Endometrial microvascular endothelial cells (primary cell): ENCODE data around the gene CANT1. TPM values are rescaled to one million over a fixed set of nuclear protein-coding genes. Genes with fewer than 3 reads are reported as not detected.
"Not testable (repeated sequence)": the region's sequence is repeated elsewhere in the genome, so short reads cannot be mapped to it uniquely, and the experiment has no call there.

Source experiments
- in situ Hi-C: cut with HindIII; loops from 2 replicates; pipeline ENCODE4 v1.10.0; 2017; ENCODE audit warnings: low sequenced_read_pairs, low pct_unique_long_range_greater_than_20kb; ENCODE audit errors: inconsistent ontology term
- total RNA-seq: library from RNA; depleted of rRNA; stranded (reverse); fragments of >200 nt; gene quantifications from one replicate; pipeline ENCODE4 v1.2.3, GENCODE V29; 2015; ENCODE audit errors: inconsistent ontology term

CANT1 gene
- total RNA-seq, 1 donor from 2014 or later = 89.3 TPM

DNA sequence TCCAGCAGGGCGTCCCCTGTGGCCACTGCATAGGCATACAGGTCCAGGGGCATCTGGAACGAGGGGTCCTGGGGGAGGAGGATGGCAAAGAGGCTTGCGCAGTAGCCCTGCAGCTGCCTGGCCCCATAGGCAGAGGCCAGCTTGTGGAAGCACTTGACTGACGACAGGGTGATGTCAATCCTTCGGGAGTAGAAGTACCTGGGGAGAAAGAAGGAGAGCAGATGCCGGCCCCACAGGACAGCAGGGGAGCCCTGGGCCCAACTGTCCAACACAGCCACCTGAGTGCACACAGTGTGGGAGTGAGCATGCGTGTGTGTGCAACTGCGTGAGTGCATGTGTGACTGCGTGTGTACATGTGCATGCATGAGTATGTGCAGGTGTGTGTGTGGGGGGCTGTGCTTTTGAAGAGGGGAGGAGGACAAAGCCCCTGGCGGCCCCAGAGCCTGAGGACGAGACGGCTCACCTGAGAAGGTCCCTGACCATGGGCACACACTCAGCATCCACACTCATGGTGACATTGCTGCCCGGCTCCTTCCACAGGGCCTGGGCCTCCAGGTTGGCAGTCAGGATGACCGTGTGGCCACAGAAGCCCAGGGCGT lies 37.0 kb downstream of the CANT1 start:
- in situ Hi-C loops = no loop called here

DNA sequence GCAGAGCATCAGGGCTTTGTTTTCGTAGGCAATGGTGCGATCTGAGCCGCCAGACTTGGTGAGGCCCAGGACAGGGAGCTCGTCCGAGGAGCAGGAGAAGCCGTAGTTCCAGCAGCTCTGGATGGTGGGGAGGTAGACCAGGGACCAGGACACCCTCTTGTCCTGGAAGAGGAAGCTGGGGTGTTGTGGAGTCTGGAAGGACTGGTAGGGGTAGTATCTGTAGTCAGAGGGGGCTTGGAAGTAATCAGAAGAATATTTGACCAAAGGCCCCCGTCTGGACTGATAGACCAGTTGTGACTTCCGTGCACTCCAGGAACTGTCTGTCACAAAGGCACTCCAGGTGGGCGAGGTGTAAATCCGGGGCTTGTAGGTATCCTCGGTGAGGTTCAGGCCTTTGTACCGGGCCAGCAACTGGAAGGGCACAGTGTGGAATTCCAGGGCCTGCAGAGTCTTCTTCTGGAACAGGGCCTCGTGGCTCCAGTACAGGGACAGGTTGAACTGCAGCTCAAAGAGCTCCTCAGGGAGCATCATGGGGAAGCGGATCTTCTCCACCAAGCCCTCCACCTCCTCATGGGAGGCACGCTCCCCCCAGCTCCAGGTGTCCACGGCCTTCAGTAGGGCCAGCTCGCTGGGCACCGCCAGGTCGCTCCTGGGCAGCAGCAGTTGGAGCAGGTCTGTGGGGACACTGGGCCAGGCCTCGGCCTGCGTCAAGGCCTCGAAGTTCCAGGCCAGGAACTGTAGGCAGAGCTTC lies 37.6 kb downstream of the CANT1 start:
- in situ Hi-C loops = no loop called here

DNA sequence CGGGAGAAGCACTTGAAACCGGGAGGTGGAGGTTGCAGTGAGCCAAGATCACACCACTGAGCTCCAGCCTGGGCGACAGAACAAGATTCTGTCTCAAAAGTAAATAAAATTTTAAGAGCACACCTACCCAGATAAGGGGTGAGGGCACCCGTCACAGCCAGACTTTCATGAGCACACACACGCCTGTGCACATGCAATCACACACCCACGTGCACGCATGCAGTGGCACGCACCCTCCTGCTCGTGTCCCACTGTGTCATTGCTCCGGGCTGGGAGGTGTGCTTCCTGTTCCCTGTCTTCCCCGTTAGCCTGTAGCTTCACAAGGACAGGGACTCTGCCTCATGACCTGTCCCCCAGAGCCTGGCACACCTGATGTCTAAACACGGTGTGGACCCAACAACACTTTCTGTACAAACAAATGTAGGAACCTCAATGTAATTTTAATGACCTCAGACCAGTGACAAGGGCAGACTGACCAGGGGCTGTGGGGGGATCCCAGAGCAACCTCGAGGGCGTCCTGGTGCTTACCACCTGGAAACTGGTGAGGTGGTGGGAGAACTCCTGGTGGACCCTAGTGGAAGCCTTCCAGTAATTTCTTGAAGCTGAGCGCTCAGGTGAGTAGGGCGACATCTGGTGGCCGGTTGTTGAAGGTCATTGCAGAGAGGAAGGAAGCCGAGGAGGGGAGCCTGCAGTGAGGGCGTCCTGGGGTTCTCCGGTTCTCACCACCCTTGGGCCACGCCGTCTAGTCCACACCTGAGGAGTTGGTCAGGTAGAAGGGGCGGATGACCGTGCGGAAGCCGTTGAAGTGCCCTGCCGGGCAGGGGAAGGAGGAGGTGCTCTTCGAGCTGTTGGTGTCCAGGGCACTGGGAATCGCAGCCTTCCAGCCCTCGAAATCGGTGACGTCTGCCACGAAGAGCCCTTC lies 38.5 kb downstream of the CANT1 start:
- in situ Hi-C loops = no loop called here

DNA sequence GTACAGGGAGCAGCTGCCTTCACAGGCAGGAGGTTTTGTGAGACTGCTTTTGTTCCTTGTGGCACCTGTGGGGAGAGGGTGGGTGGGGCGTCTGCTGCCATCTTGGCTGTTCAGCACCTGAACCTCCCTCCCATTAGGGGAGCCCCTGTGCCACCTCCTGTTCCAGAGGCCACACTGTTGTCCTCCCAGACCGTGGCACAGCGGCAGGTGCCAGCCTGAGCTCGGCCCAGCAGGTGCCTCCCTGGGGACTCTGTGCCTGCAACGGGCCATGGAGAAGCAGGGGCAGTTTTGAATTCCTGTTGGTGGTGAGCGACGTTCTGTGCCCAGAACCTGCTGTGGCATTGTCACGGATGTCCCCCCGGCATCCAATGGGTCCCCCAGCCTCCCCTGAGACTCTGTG lies 39.7 kb downstream of the CANT1 start:
- in situ Hi-C loops = no loop called here

DNA sequence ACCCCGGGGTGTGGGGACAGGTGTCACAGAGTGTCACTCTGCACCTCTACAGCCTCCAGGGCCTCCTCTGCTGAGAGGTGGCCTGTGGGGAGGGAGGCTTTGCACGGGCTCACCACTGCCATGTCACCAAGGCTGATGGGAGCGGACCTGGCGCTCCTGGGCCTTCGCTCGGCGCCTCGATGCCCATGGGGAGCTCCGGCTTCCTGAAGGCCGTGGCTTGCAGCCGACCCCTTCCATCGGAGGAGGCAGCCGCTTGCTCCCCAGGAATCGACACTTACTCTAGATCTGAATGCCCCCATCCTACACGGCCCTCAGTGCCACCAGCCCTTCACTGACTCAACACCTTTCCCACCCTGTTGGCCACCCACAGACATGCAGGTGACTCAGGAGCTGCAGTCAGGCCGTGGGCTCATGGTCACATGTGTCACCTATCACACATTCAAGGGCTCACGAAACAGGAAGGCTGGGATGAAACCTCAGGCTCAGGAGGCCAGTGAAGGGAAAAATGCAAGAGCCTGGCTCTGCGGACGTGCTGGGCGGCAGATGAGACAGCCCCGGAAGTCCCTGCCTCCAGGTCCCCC lies 41.7 kb downstream of the CANT1 start:
- in situ Hi-C loops = no loop called here

DNA sequence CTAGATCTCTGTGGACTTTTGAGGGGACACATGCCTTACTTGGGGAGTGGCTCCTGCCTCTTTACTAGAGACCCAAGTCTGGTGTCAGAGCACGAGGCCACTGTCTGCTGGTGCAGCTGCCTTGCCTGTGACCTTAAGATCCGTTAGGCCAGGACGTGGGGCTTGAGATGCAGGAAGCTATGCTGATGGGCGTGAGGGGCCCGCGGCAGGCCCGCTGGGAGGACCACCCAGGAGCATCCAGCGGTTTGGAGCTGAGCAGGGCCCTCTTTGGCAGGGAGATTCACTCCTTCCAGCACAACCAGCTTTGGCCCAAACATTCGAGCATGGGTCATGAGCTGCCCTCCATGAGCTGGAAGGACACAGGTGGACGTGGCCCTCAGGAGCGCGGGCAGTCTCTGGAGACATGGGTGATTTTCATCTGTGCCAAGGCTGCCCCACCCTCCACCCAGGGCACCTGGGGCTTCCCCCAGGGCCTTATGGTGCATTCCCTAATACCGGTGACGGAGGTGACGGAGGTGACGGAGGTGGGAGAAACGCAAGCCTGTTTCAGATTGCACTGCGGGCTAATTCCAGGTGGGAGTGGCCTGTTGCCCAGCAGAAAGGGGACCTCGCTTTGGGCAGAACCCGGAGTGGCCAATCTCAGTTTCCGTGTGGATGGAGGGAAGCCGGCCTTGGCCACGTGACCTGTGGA lies 42.5 kb downstream of the CANT1 start:
- in situ Hi-C loops = no loop called here

DNA sequence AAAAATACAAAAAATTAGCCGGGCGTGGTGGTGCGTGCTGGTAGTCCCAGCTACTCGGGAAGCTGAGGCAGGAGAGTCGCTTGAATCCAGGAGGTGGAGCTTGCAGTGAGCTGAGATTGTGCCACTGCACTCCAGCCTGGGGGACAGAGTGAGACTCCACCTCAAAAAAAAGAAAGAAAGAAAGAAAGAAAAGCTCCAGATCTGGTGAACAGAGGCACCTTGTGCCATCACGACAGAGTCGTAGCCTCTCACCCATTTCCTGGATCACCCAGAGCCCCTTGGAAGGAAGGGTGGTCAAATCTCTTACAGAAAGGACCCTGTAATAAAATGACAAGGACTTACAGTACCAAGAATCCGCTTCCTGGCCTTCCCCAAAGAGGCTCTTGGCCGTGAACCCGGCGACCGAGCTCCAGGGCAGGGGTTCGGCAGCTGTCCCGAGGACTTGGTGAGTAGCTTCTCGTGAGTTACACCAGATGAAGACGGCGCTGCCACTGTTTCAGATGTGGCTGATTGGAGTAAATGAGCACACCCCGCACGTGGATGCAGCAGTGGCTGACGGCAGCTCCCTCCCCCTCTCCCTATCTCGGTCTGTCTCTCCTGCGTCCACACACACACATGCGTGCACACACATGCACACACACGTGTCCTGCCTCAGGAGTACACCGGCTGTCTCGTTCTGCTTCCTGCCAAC lies 43.3 kb downstream of the CANT1 start:
- in situ Hi-C loops = no loop called here

DNA sequence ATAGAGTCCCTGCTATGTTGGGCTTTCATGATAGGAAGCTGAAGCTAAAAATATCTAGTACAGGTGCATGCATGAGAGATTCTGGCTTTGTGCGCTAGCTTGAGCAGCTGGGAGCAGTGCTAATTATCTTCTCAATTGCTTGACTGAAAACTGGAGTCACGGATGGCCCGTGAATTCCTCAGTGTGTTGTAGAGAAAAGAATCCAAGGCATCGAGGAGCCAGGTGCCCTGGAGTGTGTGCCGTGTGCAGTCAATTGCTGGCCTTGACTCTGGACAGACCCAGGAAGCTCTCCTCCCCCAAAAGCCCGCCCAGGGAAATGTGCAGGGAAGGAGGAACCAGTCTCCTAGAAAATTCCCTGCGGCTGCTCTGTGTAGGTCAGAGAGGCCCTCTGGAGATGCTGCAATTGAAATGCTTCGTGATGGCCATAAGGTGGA lies 44.1 kb downstream of the CANT1 start:
- in situ Hi-C loops = no loop called here

DNA sequence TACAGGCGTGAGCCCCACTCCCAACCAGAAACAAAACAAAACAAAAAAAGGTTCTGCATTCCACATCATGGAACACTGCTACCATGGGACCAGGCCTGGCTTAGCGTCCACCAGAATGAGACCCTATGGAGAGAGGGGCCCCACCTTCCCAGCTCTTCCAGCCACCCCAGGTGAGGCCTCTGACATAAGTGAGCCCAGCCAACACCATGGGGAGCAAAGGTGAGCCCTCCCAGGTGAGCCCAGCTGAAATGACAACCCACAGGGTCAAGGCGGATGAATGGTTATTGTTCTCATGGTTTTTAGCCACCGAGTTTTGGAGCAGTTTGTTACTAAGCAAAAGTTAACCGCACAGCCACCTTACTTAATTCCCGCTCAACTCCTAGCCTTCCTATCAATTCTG lies 46.2 kb downstream of the CANT1 start:
- in situ Hi-C loops = no loop called here

DNA sequence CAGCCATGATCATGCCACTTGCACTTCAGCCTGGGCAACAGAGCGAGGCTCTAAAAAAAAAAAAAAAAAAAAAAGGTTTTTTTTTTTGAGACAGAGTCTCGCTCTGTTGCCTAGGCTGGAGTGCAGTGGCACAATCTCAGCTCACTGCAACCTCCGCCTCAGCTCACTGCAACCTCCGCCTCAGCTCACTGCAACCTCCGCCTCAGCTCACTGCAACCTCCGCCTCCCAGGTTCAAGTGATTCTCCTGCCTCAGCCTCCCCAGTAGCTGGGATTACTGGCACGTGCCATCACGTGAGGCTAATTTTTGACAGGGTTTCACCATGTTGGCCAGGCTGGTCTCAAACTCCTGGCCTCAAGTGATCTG lies 46.6 kb downstream of the CANT1 start:
- in situ Hi-C loops = not testable (repeated sequence)

DNA sequence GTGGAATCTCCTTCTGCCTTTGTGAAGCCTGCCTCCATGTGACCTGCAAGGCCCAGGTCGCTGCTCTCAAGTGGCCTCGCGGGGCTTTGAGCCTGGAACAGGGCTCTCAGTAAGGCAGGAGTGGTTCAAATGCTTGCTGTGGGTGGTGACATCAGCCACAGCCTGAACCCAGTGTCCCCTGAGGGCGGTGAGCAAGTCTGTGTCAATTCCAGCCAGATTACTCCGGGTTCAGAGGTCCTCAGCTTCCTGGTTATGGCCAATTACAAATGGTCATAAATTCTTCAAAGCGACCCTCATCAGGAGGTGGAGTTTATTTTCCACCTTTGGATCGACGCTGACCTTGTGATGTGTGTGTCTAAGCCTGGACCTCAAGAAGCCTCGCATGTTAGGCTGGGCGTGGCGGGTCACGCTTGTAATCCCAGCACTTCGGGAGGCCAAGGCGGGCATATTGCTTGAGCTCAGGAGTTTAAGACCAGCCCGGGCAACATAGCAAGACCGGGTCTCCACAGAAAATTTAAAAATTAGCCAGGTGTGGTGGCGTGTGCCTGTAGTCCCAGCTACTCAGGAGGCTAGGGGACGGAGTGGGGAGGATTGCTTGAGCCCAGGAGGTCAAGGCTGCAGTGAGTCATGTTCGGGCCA lies 47.1 kb downstream of the CANT1 start:
- in situ Hi-C loops = no loop called here

DNA sequence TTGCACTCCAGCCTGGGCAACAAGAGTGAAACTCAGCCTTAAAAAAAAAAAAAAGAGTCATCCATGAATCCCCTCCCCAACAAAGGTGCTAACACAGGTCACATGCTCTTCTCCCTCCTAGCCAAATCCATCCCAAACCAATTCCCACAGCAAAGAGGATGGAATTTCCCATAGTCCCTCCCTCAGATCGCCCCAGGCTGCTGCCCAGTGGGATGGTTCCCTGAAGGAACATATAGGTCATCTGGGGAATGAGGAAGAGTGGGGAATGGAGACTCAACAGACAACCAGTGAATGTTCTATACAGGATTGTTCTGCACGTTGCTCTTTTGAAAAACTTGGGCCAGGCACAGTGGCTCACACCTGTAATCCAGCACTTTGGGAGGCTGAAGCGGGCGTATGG lies 48.0 kb downstream of the CANT1 start:
- in situ Hi-C loops = no loop called here

DNA sequence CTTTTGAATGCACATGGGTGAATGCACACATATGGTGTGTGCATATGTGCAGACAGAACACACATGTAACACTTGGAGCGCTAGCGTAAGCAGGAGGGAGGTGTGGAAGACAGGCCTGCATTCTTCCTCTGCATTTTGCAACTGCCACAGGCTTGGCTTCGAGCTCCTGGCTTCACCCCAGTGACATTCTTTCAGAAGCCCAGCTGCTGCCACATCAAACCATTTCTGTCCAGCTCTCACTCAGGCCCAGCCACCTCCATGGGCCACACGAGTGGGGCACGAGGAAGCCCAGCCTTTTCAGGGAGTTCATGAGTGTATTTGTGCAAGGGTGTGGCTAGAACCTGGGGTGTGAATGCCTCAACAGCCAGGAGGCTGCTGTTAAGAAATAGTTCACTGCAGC lies 48.6 kb downstream of the CANT1 start:
- in situ Hi-C loops = no loop called here

DNA sequence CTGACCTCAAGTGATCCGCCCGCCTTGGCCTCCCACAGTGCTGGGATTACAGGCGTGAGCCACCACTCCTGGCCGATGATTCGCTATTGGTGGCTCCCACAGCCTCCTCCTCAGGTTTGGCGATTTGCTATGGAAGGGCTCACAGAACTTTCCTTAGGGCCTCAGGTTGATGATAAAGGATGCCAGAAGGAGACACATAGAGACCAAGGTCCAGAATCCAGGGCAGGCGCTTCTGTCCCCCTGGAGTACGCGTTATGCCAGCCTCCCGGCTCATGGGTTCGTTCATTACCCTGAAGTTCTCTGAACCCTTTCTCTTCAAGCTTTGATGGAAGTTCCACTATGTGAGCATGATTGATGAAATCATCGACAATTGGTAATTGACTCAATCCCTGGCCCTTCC lies 49.8 kb downstream of the CANT1 start:
- in situ Hi-C loops = no loop called here

DNA sequence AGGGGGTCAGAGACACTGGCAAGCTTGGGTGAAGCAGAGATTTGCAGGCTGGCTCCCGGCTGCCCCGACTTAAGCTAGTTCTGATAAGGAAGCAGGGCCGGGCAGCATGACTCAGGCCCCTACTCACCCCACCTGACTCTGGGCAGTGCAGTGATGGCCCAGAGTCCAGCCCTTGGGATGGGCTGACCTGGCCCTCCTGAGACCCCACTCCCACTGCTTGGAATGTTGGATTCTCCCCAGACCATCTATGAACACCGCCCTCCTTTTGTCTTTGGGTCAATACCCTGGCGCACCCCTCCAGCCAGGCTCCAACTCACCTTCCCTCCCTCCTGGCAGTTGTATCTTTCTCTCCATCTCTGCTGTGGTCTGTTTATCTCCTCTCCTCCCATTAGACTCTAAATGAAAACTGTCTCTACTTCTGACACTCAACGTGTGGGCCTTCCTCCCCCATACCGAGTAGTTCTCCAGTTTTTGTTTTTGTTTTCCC lies 50.9 kb downstream of the CANT1 start:
- in situ Hi-C loops = no loop called here

DNA sequence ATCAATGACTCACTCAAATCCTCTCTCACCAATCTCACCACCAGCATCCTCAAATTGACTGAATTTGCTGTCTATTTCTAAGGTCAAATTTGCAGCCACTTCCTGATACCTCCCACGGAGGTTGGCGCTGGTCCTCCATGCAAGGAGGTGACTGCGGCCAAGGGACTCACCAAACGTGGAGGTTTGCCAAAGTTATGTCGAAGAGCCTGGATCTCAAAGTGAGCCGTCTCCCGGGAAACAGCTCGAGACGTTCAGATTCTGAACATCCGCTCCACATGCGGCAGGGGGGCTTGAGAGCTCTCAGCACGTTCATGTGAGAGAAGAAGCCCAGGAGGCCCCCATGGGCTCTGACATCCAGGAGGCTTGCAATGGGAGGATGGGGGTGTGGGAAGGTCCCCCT lies 52.4 kb downstream of the CANT1 start:
- in situ Hi-C loops = no loop called here

DNA sequence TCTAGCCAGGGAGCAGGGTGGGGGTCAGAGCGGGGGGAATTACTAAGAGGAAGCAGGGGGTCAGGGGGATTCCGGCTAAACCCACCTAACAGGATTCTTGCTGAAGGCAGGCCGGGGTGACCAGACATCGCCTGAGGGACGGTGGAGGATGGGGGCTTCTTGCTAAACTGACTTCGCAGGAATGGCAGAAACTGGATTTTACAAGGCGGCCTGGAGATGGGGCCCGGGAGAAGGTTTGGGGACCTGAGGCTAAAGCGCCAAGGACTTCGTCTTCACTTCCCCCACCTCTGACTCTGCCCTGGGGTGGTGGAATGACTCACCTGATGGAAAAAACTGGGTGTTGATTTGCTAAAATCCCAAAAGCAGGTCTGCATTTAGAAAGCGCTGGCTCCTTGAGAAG lies 53.3 kb downstream of the CANT1 start:
- in situ Hi-C loops = no loop called here

DNA sequence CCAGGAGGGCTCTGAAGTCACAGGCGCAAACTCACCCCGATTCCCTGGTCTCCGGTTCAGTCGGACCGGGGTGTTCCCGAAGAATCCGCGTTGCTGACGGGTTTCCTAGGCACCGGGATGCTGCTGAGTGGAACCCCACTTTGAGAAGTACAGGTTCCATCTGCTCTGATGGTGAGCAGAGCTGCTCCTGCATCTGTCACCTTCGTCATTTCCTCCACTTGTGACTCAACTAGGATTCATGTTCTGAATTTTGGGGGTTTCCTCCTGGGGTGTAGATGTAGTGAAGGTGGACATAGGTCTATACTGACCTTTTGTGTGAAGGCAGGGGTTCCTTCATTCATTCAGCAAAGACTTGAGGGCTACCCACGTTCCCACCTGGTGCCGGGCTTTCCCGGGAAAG lies 54.9 kb downstream of the CANT1 start:
- in situ Hi-C loops = no loop called here
